GM23338 (cell line): Measurements from ENCODE around the gene QDPR.
"Not testable (repeated sequence)": the region's sequence is repeated elsewhere in the genome, so short reads cannot be mapped to it uniquely, and the experiment has no call there.

Experiments used
- JUNB ChIP-seq: IDR thresholded peaks from one replicate; pipeline ENCODE4 v1.6.1; 2016; ENCODE audit warnings: antibody characterized with exemption; ENCODE audit not compliant: unreplicated experiment
- TF ChIP-seq, protein P1 (sequence below), 2 experiments: fragments of 200-600 bp in 1 of 2; sonication (generic) in 1 of 2; conservative IDR thresholded peaks; 2 replicates each; pipeline versions ENCODE4 v1.5.1 to v1.6.1; 2016 to 2017; ENCODE audit warnings: antibody characterized with exemption in 2 of 2, low read depth in 2 of 2, mild to moderate bottlenecking in 2 of 2, moderate library complexity in 1 of 2

DNA sequence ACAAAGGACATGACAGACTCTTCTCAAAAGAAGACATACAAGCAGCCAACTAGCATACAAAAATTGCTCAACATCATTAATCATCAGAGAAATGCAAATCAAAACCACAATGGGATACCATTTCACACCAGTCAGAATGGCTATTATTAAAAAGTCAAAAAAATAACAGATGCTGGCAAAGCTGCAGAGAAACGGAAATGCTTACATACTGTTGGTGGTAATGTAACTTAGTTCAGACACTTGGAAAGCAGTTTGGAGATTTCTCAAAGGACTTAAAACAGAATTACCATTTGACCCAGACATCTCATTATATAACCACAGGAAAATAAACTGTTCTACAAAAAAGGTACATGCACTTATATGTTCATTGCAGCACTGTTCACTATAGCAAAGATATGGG is 69.4 kb downstream of the QDPR start:
- TF ChIP-seq, protein P1, sequence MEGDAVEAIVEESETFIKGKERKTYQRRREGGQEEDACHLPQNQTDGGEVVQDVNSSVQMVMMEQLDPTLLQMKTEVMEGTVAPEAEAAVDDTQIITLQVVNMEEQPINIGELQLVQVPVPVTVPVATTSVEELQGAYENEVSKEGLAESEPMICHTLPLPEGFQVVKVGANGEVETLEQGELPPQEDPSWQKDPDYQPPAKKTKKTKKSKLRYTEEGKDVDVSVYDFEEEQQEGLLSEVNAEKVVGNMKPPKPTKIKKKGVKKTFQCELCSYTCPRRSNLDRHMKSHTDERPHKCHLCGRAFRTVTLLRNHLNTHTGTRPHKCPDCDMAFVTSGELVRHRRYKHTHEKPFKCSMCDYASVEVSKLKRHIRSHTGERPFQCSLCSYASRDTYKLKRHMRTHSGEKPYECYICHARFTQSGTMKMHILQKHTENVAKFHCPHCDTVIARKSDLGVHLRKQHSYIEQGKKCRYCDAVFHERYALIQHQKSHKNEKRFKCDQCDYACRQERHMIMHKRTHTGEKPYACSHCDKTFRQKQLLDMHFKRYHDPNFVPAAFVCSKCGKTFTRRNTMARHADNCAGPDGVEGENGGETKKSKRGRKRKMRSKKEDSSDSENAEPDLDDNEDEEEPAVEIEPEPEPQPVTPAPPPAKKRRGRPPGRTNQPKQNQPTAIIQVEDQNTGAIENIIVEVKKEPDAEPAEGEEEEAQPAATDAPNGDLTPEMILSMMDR (conservative IDR thresholded peaks at IDR 0.05; ENCODE audit: low read depth in 2 of 2) = not testable (repeated sequence)
- not testable (repeated sequence) for TF ChIP-seq JUNB
